ENCODE measurements around the gene THAP3. TPM values are rescaled to one million over a fixed set of nuclear protein-coding genes. Genes with fewer than 3 reads are reported as not detected.
"Not testable (repeated sequence)": the region's sequence is repeated elsewhere in the genome, so short reads cannot be mapped to it uniquely, and the experiment has no call there.

The THAP3 gene
- total RNA-seq, 2 donors from 2014 or later, result 20.2 to 52.6 TPM

GRCh38 chr1:6636778-6637177, 12.1 kb downstream of the THAP3 start:
- H3K9me3 Mint-ChIP-seq; H3K36me3 Mint-ChIP-seq; ATAC-seq; DNase-seq (ENCODE audit: low spot score in 2 of 2): not testable (repeated sequence)
- H3K27ac Mint-ChIP-seq, result peak overlapping the region in 1 of 2 donors; percentile 68

DNA sequence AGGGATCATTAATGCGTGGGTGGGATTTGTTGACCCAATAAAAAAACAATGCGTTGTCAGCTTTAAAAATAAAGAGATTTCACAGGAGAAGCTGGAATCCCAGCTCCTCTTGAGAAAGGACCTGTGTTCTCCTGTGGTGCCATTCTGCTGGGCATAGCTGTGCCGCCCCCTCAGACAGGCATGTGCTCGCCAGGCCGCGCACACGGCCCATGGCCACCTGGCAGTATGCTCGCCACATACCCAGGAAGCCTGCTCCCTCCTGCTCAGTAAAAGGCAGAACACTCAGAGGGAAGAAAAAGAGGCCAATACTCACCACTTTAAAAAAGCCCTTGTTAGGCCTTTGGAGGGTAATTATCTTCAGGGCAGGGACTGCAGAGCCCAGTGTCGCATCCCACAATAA, 13.1 kb downstream of the THAP3 start:
- Mint-ChIP-seq H3K9me3 (no peaks in the 10 kb centered on the region), H3K27ac (peak overlapping the region in 1 of 2 donors; percentile 68), H3K36me3 (peaks cover 2 to 5% of the 10 kb centered on the region in 2 donors)
- ATAC-seq, result no peak
- DNase-seq (ENCODE audit: low spot score in 2 of 2), result no peak

DNA sequence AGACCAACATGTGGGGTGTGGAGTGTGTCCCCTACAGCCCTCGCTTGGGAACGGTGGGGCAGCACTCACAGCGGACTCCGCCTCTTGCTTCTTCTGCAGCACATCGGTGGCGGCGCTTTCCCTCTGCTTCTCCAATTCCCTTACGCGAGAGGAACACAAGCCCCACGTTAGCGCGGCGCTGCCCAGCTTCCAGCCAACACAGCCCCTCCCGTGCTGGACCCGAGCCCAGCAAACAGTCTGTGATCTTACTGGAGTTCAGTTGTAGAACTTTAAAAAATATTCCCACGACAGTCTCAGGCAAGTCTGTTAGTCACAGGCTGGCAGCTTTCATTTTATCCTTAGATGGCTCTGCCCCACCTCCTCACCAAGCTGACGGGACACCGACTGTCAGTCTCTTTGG, 13.6 kb downstream of the THAP3 start:
- H3K36me3 Mint-ChIP-seq, result peaks cover 4 to 5% of the 10 kb centered on the region in 2 donors
- ATAC-seq (no peak), DNase-seq (ENCODE audit: low spot score in 2 of 2) (no peak)
- no peaks in the 10 kb centered on the region for H3K9me3 Mint-ChIP-seq
- H3K27ac Mint-ChIP-seq, result no peak overlapping the region

- not testable (repeated sequence) for ATAC-seq; DNase-seq (ENCODE audit: low spot score in 2 of 2); H3K9me3 Mint-ChIP-seq; H3K27ac Mint-ChIP-seq; H3K36me3 Mint-ChIP-seq
Measured at GRCh38 chr1:6640867-6641266, 16.2 kb downstream of the THAP3 start.

DNA sequence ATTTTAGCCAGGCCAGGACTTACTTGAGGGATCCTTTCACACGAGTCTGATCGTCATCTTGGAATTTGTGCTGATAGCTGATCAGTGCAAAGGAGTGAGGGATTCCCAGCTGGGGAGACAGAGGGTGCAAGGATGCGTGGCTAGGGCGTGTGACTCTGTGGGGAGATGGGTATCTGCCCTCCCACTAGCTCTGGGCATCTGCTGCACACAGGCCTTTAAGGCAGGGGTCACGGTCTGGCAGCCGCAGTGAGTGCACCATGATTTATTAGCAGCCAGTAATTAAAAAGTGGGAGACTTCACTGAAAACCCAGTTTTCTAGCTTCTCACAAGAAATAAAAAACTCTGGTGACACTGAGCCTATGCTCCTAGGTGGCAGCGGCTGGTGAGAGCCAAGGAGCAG, 20.4 kb downstream of the THAP3 start:
- Mint-ChIP-seq H3K9me3 (no peaks in the 10 kb centered on the region), H3K27ac (peak overlapping the region in 1 of 2 donors; percentile 30), H3K36me3 (peaks cover 0 to 4% of the 10 kb centered on the region in 2 donors)
- no peak for ATAC-seq
- DNase-seq (ENCODE audit: low spot score in 2 of 2), result no peak

GRCh38 chr1:6646499-6647148, 22.0 kb downstream of the THAP3 start:
- peaks cover 5 to 8% of the 10 kb centered on the region in 2 donors for H3K36me3 Mint-ChIP-seq
- ATAC-seq, result peak; percentile 41 to 60
- no peak overlapping the region for H3K27ac Mint-ChIP-seq
- DNase-seq (ENCODE audit: low spot score in 2 of 2), result peak in 1 of 2 donors; percentile 22
- no peaks in the 10 kb centered on the region for H3K9me3 Mint-ChIP-seq

DNA sequence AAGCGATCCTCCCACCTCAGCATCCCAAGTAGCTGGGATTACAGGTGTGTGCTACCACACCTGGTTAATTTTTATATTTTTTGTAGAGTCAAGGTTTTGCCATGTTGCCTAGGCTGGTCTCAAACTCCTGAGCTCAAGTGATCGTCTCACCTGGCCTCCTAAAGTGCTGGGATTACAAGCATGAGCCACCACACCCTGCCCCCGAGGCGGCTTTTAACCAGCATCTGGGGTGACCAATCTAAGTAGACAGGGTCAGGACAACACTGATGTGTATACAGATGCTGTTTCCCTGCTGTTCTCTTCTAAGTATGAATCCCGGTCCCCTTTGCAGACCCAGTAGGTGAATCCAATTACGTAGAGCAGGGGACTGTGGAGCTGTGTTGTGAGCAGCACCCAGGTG, 23.9 kb downstream of the THAP3 start:
- peak overlapping the region in 1 of 2 donors; percentile 67 for H3K27ac Mint-ChIP-seq
- H3K9me3 Mint-ChIP-seq, result no peaks in the 10 kb centered on the region
- ATAC-seq (no peak), DNase-seq (ENCODE audit: low spot score in 2 of 2) (no peak)
- peaks cover 4 to 11% of the 10 kb centered on the region in 2 donors for H3K36me3 Mint-ChIP-seq

GRCh38 chr1:6651909-6652308, 27.2 kb downstream of the THAP3 start:
- Mint-ChIP-seq H3K9me3 (no peaks in the 10 kb centered on the region), H3K27ac (peak overlapping the region in 1 of 2 donors; percentile 44), H3K36me3 (peaks cover 4 to 11% of the 10 kb centered on the region in 2 donors)
- DNase-seq (ENCODE audit: low spot score in 2 of 2), result no peak
- no peak for ATAC-seq

DNA sequence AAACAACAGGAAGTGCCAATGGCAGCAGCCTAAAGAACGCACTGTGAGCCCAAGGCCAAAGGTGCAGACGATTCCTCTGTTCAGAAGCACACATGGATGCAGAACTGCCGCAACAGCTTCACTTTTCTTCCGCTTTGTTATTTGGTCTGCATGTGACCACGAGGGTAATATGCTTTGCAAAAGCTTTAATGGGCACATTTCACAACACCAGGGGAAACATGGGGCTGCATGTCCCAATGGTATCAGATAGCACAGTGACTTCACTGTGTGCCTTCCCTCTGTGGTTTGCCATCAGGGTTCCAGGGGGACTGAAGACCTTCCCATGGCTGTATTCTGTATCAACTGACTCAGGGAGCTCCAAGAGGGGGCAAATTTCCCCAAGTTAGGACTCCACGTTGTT, 28.3 kb downstream of the THAP3 start:
- Mint-ChIP-seq H3K9me3 (no peaks in the 10 kb centered on the region), H3K36me3 (peaks cover 4 to 11% of the 10 kb centered on the region in 2 donors), H3K27ac (no peak overlapping the region)
- ATAC-seq, result no peak
- DNase-seq (ENCODE audit: low spot score in 2 of 2), result no peak

GRCh38 chr1:6653436-6654290, 29.0 kb downstream of the THAP3 start:
- H3K9me3 Mint-ChIP-seq, result no peaks in the 10 kb centered on the region
- no peak for DNase-seq (ENCODE audit: low spot score in 2 of 2)
- H3K36me3 Mint-ChIP-seq, result peaks cover 4 to 11% of the 10 kb centered on the region in 2 donors
- ATAC-seq, result no peak
- no peak overlapping the region for H3K27ac Mint-ChIP-seq

GRCh38 chr1:6657138-6657537, 32.5 kb downstream of the THAP3 start:
- no peak overlapping the region for H3K27ac Mint-ChIP-seq

GRCh38 chr1:6658359-6659060, 33.8 kb downstream of the THAP3 start:
- no peak overlapping the region for H3K27ac Mint-ChIP-seq

More at GRCh38 chr1:6657138-6657537, 32.5 kb downstream of the THAP3 start:
- Mint-ChIP-seq H3K9me3 (no peaks in the 10 kb centered on the region), H3K36me3 (peaks cover 0 to 5% of the 10 kb centered on the region in 2 donors)
- peak in 1 of 2 donors; percentile 34 for DNase-seq (ENCODE audit: low spot score in 2 of 2)
- no peak for ATAC-seq

GRCh38 chr1:6660415-6661049, 35.9 kb downstream of the THAP3 start:
- Mint-ChIP-seq H3K36me3 (no peaks in the 10 kb centered on the region), H3K9me3 (no peaks in the 10 kb centered on the region), H3K27ac (peak overlapping the region in 1 of 2 donors; percentile 12)
- ATAC-seq, result no peak
- no peak for DNase-seq (ENCODE audit: low spot score in 2 of 2)

More at GRCh38 chr1:6658359-6659060, 33.8 kb downstream of the THAP3 start:
- DNase-seq (ENCODE audit: low spot score in 2 of 2), result peak in 1 of 2 donors; percentile 3
- no peaks in the 10 kb centered on the region for H3K9me3 Mint-ChIP-seq
- no peaks in the 10 kb centered on the region for H3K36me3 Mint-ChIP-seq
- ATAC-seq, result no peak

GRCh38 chr1:6662468-6662867, 37.8 kb downstream of the THAP3 start:
- not testable (repeated sequence) for H3K36me3 Mint-ChIP-seq; H3K9me3 Mint-ChIP-seq; DNase-seq (ENCODE audit: low spot score in 2 of 2); H3K27ac Mint-ChIP-seq; ATAC-seq

DNA sequence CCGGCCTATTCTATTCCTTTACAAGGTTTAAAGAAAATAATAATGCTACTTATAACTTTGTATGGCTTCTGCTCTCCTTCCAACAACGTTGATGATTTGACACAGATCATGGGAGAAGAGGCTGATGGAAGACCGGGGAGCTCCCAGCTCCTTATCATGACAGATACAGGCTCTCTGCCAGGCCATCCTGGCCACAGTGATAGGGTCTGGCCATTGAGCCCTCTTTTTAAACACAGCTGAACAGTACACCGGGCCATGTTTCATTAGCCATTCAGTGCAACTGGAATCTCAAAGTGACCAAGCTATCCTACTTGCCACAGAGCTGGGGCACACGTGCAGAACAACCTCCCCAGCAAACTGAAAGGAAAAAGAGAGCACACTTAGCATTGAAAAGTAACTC, 42.0 kb downstream of the THAP3 start:
- no peak overlapping the region for H3K27ac Mint-ChIP-seq
- ATAC-seq, result no peak
- DNase-seq (ENCODE audit: low spot score in 2 of 2), result no peak
- no peaks in the 10 kb centered on the region for H3K9me3 Mint-ChIP-seq
- peaks cover 4 to 5% of the 10 kb centered on the region in 2 donors for H3K36me3 Mint-ChIP-seq

- DNase-seq (ENCODE audit: low spot score in 2 of 2), result no peak
- Mint-ChIP-seq H3K9me3 (no peaks in the 10 kb centered on the region), H3K27ac (no peak overlapping the region)
Measured at GRCh38 chr1:6667139-6667538, 42.5 kb downstream of the THAP3 start.

More at GRCh38 chr1:6667139-6667538, 42.5 kb downstream of the THAP3 start:
- ATAC-seq, result no peak
- peaks cover 4 to 5% of the 10 kb centered on the region in 2 donors for H3K36me3 Mint-ChIP-seq
